ENCODE data around the gene ANK3. TPM values are rescaled to one million over a fixed set of nuclear protein-coding genes. Genes with fewer than 3 reads are reported as not detected.
A peak's percentile ranks its signal among the peaks of the same experiment; 100 is the strongest.

ANK3 gene
- polyA plus RNA-seq (8.2 to 9.1 TPM (median 8.3 TPM) in 3 replicates), polyA minus RNA-seq (8.6 to 32.0 TPM (median 27.7 TPM) in 3 replicates)
- 24.9 TPM for polyA plus RNA-seq (2011; ENCODE audit: low read depth)
- 4.8 and 8.0 TPM in 2 replicates for polyA plus RNA-seq (2011; cell fraction: cytosol; rRNA removed)
- 11.4 and 14.2 TPM in 2 replicates for polyA plus RNA-seq (2011; cell fraction: nucleus; rRNA removed)
- polyA plus RNA-seq (2012; ENCODE audit: low replicate concordance): 5.9 and 7.2 TPM in 2 replicates
- polyA minus RNA-seq (2011; cell fraction: cytosol; rRNA and poly(A)+ RNA removed): 9.8 TPM
- polyA minus RNA-seq (2011; cell fraction: nucleus; rRNA and poly(A)+ RNA removed): 23.5 and 49.6 TPM in 2 replicates

GRCh38 chr10:60389413-60390025, at the start of gene ANK3:
Gene ANK3, minus strand, starts transcription at chr10:60389875. Its CDS starts 337 bp downstream, at chr10:60389538.
- H3K4me3 ChIP-seq (ENCODE audit: control insufficient read depth in 2 of 3, extremely low read depth in 1 of 3, insufficient read depth in 2 of 3, low read depth in 1 of 3, low read length in 3 of 3): no peak within 1 kb of the TSS
- H3K9me3 ChIP-seq (ENCODE audit: control insufficient read depth, low read depth, low read length): no peaks in the 10 kb centered on the region
- H3K79me2 ChIP-seq (ENCODE audit: control insufficient read depth, insufficient read depth, low read length): no peaks in the 10 kb centered on the region
- no peak within 1 kb of the TSS for H3K9ac ChIP-seq (ENCODE audit: control insufficient read depth, extremely low read depth, insufficient read depth, low read length)
- FAIRE-seq (no peak), DNase-seq (ENCODE audit: low read depth, low spot score) (no peak)
- no peak within 1 kb of the TSS for H3K27ac ChIP-seq (ENCODE audit: control insufficient read depth, insufficient read depth, low read length)
- no peak for TF ChIP-seq EZH2 (IDR thresholded peaks at IDR 0.05; ENCODE audit: low read length)
- TF ChIP-seq CTCF (optimal IDR thresholded peaks at IDR 0.05 in 1 of 3, IDR thresholded peaks at IDR 0.05 in 1 of 3, conservative IDR thresholded peaks at IDR 0.05 in 1 of 3; ENCODE audit: extremely low read depth in 1 of 3, insufficient read depth in 2 of 3, low read length in 3 of 3): no peak
- H3K36me3 ChIP-seq (ENCODE audit: control insufficient read depth in 2 of 2, extremely low read depth in 1 of 2, insufficient read depth in 2 of 2, low read length in 2 of 2): no peaks in the 10 kb centered on the region
- no peaks in the 10 kb centered on the region for H3K27me3 ChIP-seq (ENCODE audit: control insufficient read depth, extremely low read depth, insufficient read depth, low read length)
- no peaks in the 10 kb centered on the region for H3K9me1 ChIP-seq (ENCODE audit: control insufficient read depth, extremely low read depth, insufficient read depth, low read length)
- dilution Hi-C loops (cut with MboI; ENCODE audit: extremely low pct_ligation_motif_present, low sequenced_read_pairs): no loop called here
- no peak within 1 kb of the TSS for H2AFZ ChIP-seq (ENCODE audit: control insufficient read depth, low read length)
- H4K20me1 ChIP-seq (ENCODE audit: control insufficient read depth, extremely low read depth, insufficient read depth, low read length): no peaks in the 10 kb centered on the region
- H3K4me2 ChIP-seq (ENCODE audit: control insufficient read depth, extremely low read depth, insufficient read depth, low read depth, low read length): no peak within 1 kb of the TSS
- peaks cover 10% of the 10 kb centered on the region for H3K4me1 ChIP-seq (ENCODE audit: control insufficient read depth, extremely low read depth, insufficient read depth, low read length)

GRCh38 chr10:60434418-60435046, 44.9 kb upstream of the ANK3 start:
- dilution Hi-C loops (cut with MboI; ENCODE audit: extremely low pct_ligation_motif_present, low sequenced_read_pairs): loop anchor here (25.0 kb wide), 1 partner anchor 322 kb away; no protein-coding TSS in a partner anchor
- Histone ChIP-seq H4K20me1 (ENCODE audit: control insufficient read depth, extremely low read depth, insufficient read depth, low read length) (no peaks in the 10 kb centered on the region), H3K9ac (ENCODE audit: control insufficient read depth, extremely low read depth, insufficient read depth, low read length) (no peak overlapping the region), H3K4me3 (ENCODE audit: control insufficient read depth in 2 of 3, extremely low read depth in 1 of 3, insufficient read depth in 2 of 3, low read depth in 1 of 3, low read length in 3 of 3) (no peak overlapping the region), H3K9me3 (ENCODE audit: control insufficient read depth, low read depth, low read length) (no peaks in the 10 kb centered on the region), H3K79me2 (ENCODE audit: control insufficient read depth, insufficient read depth, low read length) (no peaks in the 10 kb centered on the region), H3K9me1 (ENCODE audit: control insufficient read depth, extremely low read depth, insufficient read depth, low read length) (no peaks in the 10 kb centered on the region), H2AFZ (ENCODE audit: control insufficient read depth, low read length) (no peak overlapping the region), H3K27ac (ENCODE audit: control insufficient read depth, insufficient read depth, low read length) (no peak overlapping the region), H3K36me3 (ENCODE audit: control insufficient read depth in 2 of 2, extremely low read depth in 1 of 2, insufficient read depth in 2 of 2, low read length in 2 of 2) (no peaks in the 10 kb centered on the region), H3K4me1 (ENCODE audit: control insufficient read depth, extremely low read depth, insufficient read depth, low read length) (peaks cover 10% of the 10 kb centered on the region), H3K4me2 (ENCODE audit: control insufficient read depth, extremely low read depth, insufficient read depth, low read depth, low read length) (no peak overlapping the region), H3K27me3 (ENCODE audit: control insufficient read depth, extremely low read depth, insufficient read depth, low read length) (no peaks in the 10 kb centered on the region)
- TF ChIP-seq EZH2 (IDR thresholded peaks at IDR 0.05; ENCODE audit: low read length) (no peak), CTCF (optimal IDR thresholded peaks at IDR 0.05 in 1 of 3, IDR thresholded peaks at IDR 0.05 in 1 of 3, conservative IDR thresholded peaks at IDR 0.05 in 1 of 3; ENCODE audit: extremely low read depth in 1 of 3, insufficient read depth in 2 of 3, low read length in 3 of 3) (peak; percentile 34 to 63 (median 47))
- DNase-seq (ENCODE audit: low read depth, low spot score): peak; percentile 35
- peak; percentile 65 for FAIRE-seq

Data from keratinocyte (primary cell).